Heart right ventricle (tissue), 16 donors: ENCODE results near the gene TM4SF1. TPM values are rescaled to one million over a fixed set of nuclear protein-coding genes. Genes with fewer than 3 reads are reported as not detected.

Experiments
- ATAC-seq, 8 donors: fragments of 200-7000 bp; cut with Tn5 transposase; one replicate each; pipeline ENCODE4 v1.9.1; 2020; ENCODE audit warnings: mild to moderate bottlenecking in 8 of 8, moderate library complexity in 8 of 8, moderate number of reproducible peaks in 1 of 8
- DNase-seq, 2 donors: peaks; one replicate each; pipeline ENCODE4 v3.0.0-alpha.2; 2020
- H3K27ac ChIP-seq, 10 donors: fragments of 200-600 bp; sonication (generic) in 2 of 10; one replicate each; pipeline versions ENCODE4 v1.5.0 to v1.8.0; 2020 to 2022; ENCODE audit warnings: mild to moderate bottlenecking in 3 of 10
- H3K27me3 ChIP-seq, 7 donors: fragments of 200-600 bp; one replicate each; pipeline ENCODE4 v1.8.0; 2021 to 2022; ENCODE audit warnings: mild to moderate bottlenecking in 2 of 7
- H3K36me3 ChIP-seq, 9 donors: fragments of 200-600 bp; sonication (generic) in 1 of 9; one replicate each; pipeline versions ENCODE4 v1.5.0 to v1.8.0; 2020 to 2022; ENCODE audit warnings: mild to moderate bottlenecking in 2 of 9
- H3K4me1 ChIP-seq, 9 donors: fragments of 200-600 bp; sonication (generic) in 1 of 9; one replicate each; pipeline versions ENCODE4 v1.5.0 to v1.8.0; 2020 to 2022; ENCODE audit warnings: mild to moderate bottlenecking in 4 of 9
- H3K4me3 ChIP-seq, 10 donors: fragments of 200-600 bp; sonication (generic) in 2 of 10; one replicate each; pipeline versions ENCODE4 v1.5.0 to v1.8.0; 2020 to 2022; ENCODE audit warnings: mild to moderate bottlenecking in 7 of 10, moderate library complexity in 2 of 10
- H3K9me3 ChIP-seq, 11 donors: fragments of 200-600 bp in 10 of 11; sonication (generic) in 2 of 11; one replicate each; pipeline versions ENCODE4 v1.5.0 to v1.8.0; 2013 to 2022; ENCODE audit warnings: mild to moderate bottlenecking in 2 of 11, control low read depth in 1 of 11, moderate library complexity in 1 of 11
- WGBS, 2 donors: extraction: QIAGEN DNeasy Blood & Tissue Kit; methylation state at CpG; one replicate each; pipeline ENCODE4 v1.1.7; 2013; ENCODE audit warnings: inconsistent platforms in 1 of 2; 5-methylcytosine and 5-hydroxymethylcytosine counted together
- intact Hi-C, 10 donors: fragments of 100-400 bp; cut with DNase I; formaldehyde crosslinking; loops; one replicate each; pipeline versions ENCODE4 v1.11.1 to v1.14.2; 2022
- polyA plus RNA-seq, 2 donors: library from polyadenylated mRNA; stranded (reverse); fragments of 200-250 nt; gene quantifications; one replicate each; pipeline ENCODE4 v1.2.3, GENCODE V29; 2013
- total RNA-seq, 10 donors: library from RNA; stranded (reverse); fragmentation: NEBNext Ultra II Directional in 3 of 10; extraction: Animal tissue kit (Norgen Biotek cat#: 25700) in 3 of 10; gene quantifications; one replicate each; pipeline versions ENCODE4 v1.2.1 to v1.2.4, GENCODE V29; 2021 to 2023
- TF ChIP-seq, protein P1 (sequence below), 9 donors: fragments of 200-600 bp; sonication (generic) in 2 of 9; IDR thresholded peaks; one replicate each; pipeline versions ENCODE4 v1.5.0 to v1.8.0; 2021 to 2022; ENCODE audit warnings: antibody characterized with exemption in 9 of 9, mild to moderate bottlenecking in 5 of 9, moderate library complexity in 1 of 9
- donor health status: Arrhythmogenic right ventricular cardiomyopathy.
- donor health status: ischemic (EF 13 %, LVEDD 7.1; RV severe dilation, severe dysfunction).
- donor health status: healthy with polysubstance abuse.
- donor health status: DM: no; HTN: yes; CAD: no.
- donor health status: DM: no; HTN: no; CAD: no.
- donor health status: ischemic (EF 25% LVEDD 6.9; RV normal size, moderate dysfunction).
- donor health status: ischemic (EF 25% LVEDD 5.7; RV mildly dilated, moderate dysfunction).
- donor health status: healthy.
- donor health status: DM: yes; HTN: yes; CAD: no.
- donor health status: Ischemic cardiomyopathy.
- donor health status: ischemic (EF 35%, LVEDD 5.7; RV mildly dilated, moderate dysfunction).
- donor health status: nonischemic (EF 11% LVEDD 7.7; RV severe dilation, severe dysfunction).
- donor health status: DM: yes; HTN: yes; CAD: no.
- donor health status: PGD.
- donor health status: ischemic (EF 29% LVEDD 5.4; RV normal size, mild dysfunction).
- donor health status: nonischemic (EF 23%, LVEDD 6.1; RV moderate dilation, normal function).

TM4SF1 gene
- total and polyA plus RNA-seq, 12 donors, result 63.6 to 142 (median 104) TPM

DNA sequence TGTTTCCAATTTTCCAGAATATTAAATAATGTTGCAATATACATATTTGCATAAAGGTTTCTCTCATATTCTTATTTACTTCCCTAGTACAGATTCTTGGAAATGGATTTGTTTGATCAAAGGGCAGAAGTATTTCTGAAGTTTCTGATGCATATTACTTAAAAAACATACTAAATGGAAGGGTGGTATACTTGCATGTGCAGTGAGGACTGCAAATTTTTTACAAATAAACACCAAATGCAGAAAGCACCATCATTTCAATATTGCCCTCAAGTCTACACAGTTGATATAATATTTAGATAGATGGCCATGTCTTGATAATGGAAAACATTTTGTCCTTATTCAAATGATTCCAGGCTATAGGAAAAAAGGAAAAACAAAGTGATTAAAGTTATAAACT lies 56.3 kb downstream of the TM4SF1 start:
- no peaks in the 10 kb centered on the region for H3K9me3 ChIP-seq
- ATAC-seq, result no peak

DNA sequence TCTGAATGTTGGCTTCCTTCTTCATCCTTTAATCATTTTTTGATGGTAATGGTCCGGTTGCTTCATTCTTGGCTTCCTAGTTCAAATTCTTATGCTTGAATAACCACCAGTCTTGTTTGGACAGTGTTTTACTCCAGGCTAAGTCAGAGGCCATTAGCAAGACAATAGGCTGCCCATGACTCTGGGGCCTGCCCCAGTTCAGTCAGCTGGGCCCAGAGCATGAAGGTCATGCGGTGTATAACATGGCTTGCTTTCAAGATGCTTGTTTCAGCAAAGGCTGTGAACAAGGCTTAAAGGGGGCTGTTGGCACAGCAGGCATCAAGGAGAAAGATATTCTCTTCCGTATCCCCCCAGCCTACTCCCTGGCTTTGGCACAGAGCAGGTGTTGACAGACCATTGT lies 57.7 kb downstream of the TM4SF1 start:
- TF ChIP-seq, protein P1, sequence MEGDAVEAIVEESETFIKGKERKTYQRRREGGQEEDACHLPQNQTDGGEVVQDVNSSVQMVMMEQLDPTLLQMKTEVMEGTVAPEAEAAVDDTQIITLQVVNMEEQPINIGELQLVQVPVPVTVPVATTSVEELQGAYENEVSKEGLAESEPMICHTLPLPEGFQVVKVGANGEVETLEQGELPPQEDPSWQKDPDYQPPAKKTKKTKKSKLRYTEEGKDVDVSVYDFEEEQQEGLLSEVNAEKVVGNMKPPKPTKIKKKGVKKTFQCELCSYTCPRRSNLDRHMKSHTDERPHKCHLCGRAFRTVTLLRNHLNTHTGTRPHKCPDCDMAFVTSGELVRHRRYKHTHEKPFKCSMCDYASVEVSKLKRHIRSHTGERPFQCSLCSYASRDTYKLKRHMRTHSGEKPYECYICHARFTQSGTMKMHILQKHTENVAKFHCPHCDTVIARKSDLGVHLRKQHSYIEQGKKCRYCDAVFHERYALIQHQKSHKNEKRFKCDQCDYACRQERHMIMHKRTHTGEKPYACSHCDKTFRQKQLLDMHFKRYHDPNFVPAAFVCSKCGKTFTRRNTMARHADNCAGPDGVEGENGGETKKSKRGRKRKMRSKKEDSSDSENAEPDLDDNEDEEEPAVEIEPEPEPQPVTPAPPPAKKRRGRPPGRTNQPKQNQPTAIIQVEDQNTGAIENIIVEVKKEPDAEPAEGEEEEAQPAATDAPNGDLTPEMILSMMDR (IDR thresholded peaks at IDR 0.05), result no peak
- no peaks in the 10 kb centered on the region for H3K9me3 ChIP-seq
- H3K4me1 ChIP-seq, result peaks cover 0 to 8% (median 0%) of the 10 kb centered on the region in 9 donors
- no peak for ATAC-seq
- no peaks in the 10 kb centered on the region for H3K27me3 ChIP-seq
- 89 to 92% methylated on average over 3 of the region's 3 CpGs for WGBS, 2 donors
- H3K36me3 ChIP-seq, result peaks cover 0 to 34% (median 0%) of the 10 kb centered on the region in 9 donors
- intact Hi-C loops, result no loop called here
- no peak for DNase-seq
- no peak overlapping the region for H3K27ac ChIP-seq
- no peak overlapping the region for H3K4me3 ChIP-seq

More for the DNA sequence above, 56.3 kb downstream of the TM4SF1 start:
- Histone ChIP-seq H3K4me1 (peaks cover 0 to 2% (median 0%) of the 10 kb centered on the region in 9 donors), H3K27ac (no peak overlapping the region), H3K36me3 (peaks cover 0 to 36% (median 0%) of the 10 kb centered on the region in 9 donors), H3K4me3 (no peak overlapping the region), H3K27me3 (no peaks in the 10 kb centered on the region)
- no peak for DNase-seq
- intact Hi-C loops, result no loop called here
- TF ChIP-seq, protein P1 (IDR thresholded peaks at IDR 0.05), result no peak

Other genes with a start within 250 kb of the TM4SF1 start
- gene HPS3, start 248.0 kb downstream of the TM4SF1 start, total RNA-seq, result 10 to 100 TPM in 1 of 10 donors, 1 to 10 TPM in 9; 3.9 to 12.8 (median 5.0) TPM
- 1 to 10 TPM; 3.7 to 4.4 TPM for gene HPS3, start 248.0 kb downstream of the TM4SF1 start, polyA plus RNA-seq
- gene CP, start 155.8 kb downstream of the TM4SF1 start, total RNA-seq, result 10 to 100 TPM in 1 of 10 donors, 1 to 10 TPM in 9; 1.3 to 22.7 (median 3.5) TPM
- gene CP, start 155.8 kb downstream of the TM4SF1 start, polyA plus RNA-seq, result 1 to 10 TPM; 2.9 to 6.6 TPM
- 10 to 100 TPM in 6 of 10 donors, 1 to 10 TPM in 4; 4.1 to 21.2 (median 10.3) TPM for gene TM4SF18, start 44.0 kb downstream of the TM4SF1 start, total RNA-seq
- gene TM4SF18, start 44.0 kb downstream of the TM4SF1 start, polyA plus RNA-seq, result 1 to 10 TPM; 6.0 TPM
- not detected for gene TM4SF4, start 97.0 kb upstream of the TM4SF1 start, total RNA-seq
- gene TM4SF4, start 97.0 kb upstream of the TM4SF1 start, polyA plus RNA-seq, result not detected